ENCODE measurements around the gene MAPK14.

The MAPK14 gene

GRCh38 chr6:36135053-36135731, 107.6 kb downstream of the MAPK14 start:
- no peak for DNase-seq (ENCODE audit: low read depth in 3 of 3)

- no peak for DNase-seq (ENCODE audit: low read depth in 3 of 3)
These were observed 108.4 kb downstream of the MAPK14 start for GRCh38 chr6:36136034-36136433.

- DNase-seq (ENCODE audit: low read depth in 3 of 3): no peak
These were observed 108.9 kb downstream of the MAPK14 start for GRCh38 chr6:36136551-36136950.

GRCh38 chr6:36138667-36139066, 111.1 kb downstream of the MAPK14 start:
- no peak for DNase-seq (ENCODE audit: low read depth in 3 of 3)

- no peak for DNase-seq (ENCODE audit: low read depth in 3 of 3)
These were observed 111.8 kb downstream of the MAPK14 start for GRCh38 chr6:36139431-36139830.

GRCh38 chr6:36139991-36140710, 112.5 kb downstream of the MAPK14 start:
- no peak for DNase-seq (ENCODE audit: low read depth in 3 of 3)

- DNase-seq (ENCODE audit: low read depth in 3 of 3): no peak
These were observed 113.5 kb downstream of the MAPK14 start for GRCh38 chr6:36141091-36141490.

GRCh38 chr6:36141961-36142360, 114.4 kb downstream of the MAPK14 start:
- DNase-seq (ENCODE audit: low read depth in 3 of 3): no peak

GRCh38 chr6:36142971-36143838, 115.6 kb downstream of the MAPK14 start:
- no peak for DNase-seq (ENCODE audit: low read depth in 3 of 3)

- DNase-seq (ENCODE audit: low read depth in 3 of 3): no peak
These were observed 117.9 kb downstream of the MAPK14 start for GRCh38 chr6:36145495-36145894.

- DNase-seq (ENCODE audit: low read depth in 3 of 3): no peak
These were observed 119.7 kb downstream of the MAPK14 start for GRCh38 chr6:36147294-36147693.

- no peak for DNase-seq (ENCODE audit: low read depth in 3 of 3)
These were observed 121.9 kb downstream of the MAPK14 start for GRCh38 chr6:36149476-36149875.

GRCh38 chr6:36150283-36150682, 122.7 kb downstream of the MAPK14 start:
- DNase-seq (ENCODE audit: low read depth in 3 of 3): no peak

GRCh38 chr6:36154286-36154685, 126.7 kb downstream of the MAPK14 start:
- no peak for DNase-seq (ENCODE audit: low read depth in 3 of 3)

GRCh38 chr6:36155662-36156061, 128.1 kb downstream of the MAPK14 start:
- no peak for DNase-seq (ENCODE audit: low read depth in 3 of 3)

- DNase-seq (ENCODE audit: low read depth in 3 of 3): no peak
These were observed 132.6 kb downstream of the MAPK14 start for GRCh38 chr6:36160147-36160760.
